ENCODE data around the gene RABGAP1L.

RABGAP1L gene

DNA sequence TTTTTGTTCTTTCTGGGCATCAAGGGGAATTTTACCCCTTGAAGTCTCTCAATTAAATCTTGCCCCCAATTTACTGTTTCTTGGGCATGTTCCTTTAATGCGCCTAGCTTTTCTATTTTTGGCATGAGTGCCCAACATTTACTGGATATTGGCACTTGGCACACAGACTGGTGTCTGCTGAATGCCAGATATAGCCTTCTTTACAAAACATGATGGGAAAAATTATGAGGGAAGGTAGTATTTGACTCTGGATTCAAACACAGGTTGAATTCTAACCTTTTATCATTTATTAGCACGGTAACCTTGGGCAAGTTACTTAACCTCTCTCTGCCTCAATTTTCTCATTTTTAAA is 200.1 kb downstream of the RABGAP1L start:
- H3K4me3 ChIP-seq (ENCODE audit: low read depth, low read length) = no peak overlapping the region
- TF ChIP-seq, protein P1, sequence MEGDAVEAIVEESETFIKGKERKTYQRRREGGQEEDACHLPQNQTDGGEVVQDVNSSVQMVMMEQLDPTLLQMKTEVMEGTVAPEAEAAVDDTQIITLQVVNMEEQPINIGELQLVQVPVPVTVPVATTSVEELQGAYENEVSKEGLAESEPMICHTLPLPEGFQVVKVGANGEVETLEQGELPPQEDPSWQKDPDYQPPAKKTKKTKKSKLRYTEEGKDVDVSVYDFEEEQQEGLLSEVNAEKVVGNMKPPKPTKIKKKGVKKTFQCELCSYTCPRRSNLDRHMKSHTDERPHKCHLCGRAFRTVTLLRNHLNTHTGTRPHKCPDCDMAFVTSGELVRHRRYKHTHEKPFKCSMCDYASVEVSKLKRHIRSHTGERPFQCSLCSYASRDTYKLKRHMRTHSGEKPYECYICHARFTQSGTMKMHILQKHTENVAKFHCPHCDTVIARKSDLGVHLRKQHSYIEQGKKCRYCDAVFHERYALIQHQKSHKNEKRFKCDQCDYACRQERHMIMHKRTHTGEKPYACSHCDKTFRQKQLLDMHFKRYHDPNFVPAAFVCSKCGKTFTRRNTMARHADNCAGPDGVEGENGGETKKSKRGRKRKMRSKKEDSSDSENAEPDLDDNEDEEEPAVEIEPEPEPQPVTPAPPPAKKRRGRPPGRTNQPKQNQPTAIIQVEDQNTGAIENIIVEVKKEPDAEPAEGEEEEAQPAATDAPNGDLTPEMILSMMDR (IDR thresholded peaks at IDR 0.05; ENCODE audit: low read depth, low read length) = no peak

DNA sequence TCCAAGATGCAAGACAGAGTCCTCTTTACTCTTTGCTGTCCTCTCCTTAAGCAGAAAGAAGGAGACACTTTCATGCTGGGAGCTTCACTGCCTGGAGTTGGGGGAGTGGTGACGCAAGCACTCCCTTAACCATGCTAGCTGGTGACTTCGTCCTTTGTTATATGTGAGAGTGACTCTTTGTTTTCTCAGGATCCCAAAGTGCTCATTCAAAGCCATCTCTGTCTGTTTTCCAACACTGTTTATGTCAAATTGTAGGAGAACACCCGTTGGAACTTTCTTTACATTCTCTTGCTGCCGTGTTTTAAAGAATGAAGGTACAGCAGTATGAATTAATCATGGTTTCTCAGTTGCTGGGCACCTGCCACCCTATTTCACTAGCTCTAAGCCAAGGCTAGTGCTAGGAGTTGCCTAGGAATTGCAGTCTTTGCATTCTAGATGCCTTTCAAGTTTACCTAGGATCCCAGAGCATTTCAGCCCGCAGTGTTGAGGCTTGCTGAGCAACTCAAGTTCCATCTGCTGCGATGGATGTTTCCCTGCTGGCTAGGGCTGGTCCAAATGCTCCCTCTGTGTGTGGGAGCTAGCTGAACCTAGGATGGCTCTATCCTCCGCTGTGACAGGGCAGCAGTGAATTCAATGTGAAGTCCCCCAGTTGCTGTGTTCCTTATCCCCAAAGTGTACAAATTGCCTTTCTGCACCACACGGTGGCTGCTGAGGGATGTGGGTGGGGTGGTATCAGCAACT is 205.8 kb downstream of the RABGAP1L start:
- TF ChIP-seq, protein P1 (IDR thresholded peaks at IDR 0.05; ENCODE audit: low read depth, low read length) = no peak
- H3K4me3 ChIP-seq (ENCODE audit: low read depth, low read length) = no peak overlapping the region

DNA sequence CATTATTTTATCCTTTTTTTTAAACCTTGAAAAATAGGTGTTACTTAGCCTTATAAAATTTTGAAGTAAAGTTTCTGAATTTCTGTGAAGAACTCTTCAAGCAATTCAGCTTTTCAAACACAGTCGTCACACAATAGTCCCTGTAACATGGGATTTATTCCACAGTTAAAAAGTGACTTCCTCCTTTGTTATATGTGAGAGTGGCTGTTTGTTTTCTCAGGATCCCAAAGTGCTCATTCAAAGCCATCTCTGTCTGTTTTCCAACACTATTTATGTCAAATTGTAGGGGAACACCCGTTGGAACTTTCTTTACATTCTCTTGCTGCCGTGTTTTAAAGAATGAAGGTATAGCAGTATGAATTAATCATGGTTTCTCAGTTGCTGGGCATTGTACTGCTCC is 207.6 kb downstream of the RABGAP1L start:
- H3K4me3 ChIP-seq (ENCODE audit: low read depth, low read length) = no peak overlapping the region
- TF ChIP-seq, protein P1 (IDR thresholded peaks at IDR 0.05; ENCODE audit: low read depth, low read length) = no peak

DNA sequence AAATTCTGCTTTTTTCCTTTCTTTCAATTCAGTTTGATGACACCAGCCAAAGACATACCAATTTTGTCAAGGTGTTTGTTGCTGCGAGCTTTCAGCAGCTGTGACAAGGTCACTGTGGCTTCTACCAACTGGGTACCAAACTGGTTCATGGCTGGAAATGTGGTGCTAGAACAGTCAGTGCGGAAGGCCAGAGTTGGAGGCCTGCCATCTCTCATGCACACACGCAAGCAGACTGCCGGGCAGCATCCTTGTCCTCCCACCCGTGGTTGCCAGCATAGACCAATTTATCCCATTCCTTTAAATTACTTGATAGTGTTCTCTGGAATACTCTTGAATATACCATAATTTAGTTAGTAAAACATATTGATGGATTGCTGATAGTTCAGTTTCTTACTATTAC is 208.6 kb downstream of the RABGAP1L start:
- TF ChIP-seq, protein P1 (IDR thresholded peaks at IDR 0.05; ENCODE audit: low read depth, low read length) = no peak
- H3K4me3 ChIP-seq (ENCODE audit: low read depth, low read length) = no peak overlapping the region

DNA sequence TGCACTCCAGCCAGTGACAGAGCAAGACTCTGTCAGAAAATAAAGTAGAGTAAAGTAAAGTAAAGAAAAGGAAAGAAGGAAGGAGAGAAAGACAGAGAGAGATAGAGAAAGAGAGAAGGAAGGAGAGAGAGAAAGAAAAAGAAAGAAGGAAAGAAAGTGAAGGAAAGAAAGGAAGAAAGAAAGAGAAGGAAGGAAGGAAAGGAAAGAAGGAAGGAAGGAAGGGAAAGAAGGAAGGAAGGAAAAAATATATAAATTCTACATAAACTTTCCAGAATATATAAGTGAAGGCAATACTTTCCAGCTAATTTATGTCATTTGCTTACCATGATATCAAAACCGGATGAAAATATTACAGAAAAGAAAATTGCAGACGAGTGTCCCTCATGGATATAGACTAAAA is 216.7 kb downstream of the RABGAP1L start:
- TF ChIP-seq, protein P1 (IDR thresholded peaks at IDR 0.05; ENCODE audit: low read depth, low read length) = no peak
- H3K4me3 ChIP-seq (ENCODE audit: low read depth, low read length) = no peak overlapping the region

DNA sequence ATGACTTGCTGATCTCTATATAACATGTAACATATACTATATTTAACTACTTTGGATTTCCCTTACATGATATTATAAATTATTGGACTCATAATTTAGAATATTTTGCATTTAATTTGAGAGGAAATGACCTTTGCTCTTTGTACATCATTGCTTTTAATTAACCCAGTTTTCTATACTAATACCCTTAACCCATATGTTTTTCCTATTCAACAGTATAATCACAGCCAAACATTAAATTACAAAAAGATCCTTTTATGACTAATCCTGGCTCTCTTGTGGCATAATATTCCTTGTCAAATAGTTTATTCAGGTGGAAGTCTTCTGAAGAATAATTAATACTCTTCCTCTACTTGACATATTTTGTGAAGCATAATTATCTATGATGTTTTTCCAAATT is 232.4 kb downstream of the RABGAP1L start:
- TF ChIP-seq, protein P1 (IDR thresholded peaks at IDR 0.05; ENCODE audit: low read depth, low read length) = no peak
- no peak overlapping the region for H3K4me3 ChIP-seq (ENCODE audit: low read depth, low read length)

DNA sequence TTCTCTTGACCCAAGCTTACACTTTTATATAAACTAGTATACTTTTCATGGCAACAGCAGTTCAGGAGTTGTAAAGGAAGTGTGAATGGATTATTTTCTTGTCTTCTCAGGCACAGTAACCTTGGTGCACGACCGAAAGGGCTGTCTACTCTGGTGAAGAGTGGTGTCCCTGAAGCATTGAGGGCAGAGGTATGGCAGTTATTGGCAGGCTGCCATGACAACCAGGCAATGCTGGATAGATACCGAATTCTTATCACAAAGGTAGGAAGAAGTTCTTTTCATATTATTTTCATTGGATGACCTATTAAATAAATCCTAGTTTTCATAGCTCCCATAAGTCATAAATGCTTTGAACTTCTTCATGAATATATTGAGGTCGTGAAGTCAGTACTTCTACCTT is 234.6 kb downstream of the RABGAP1L start:
- TF ChIP-seq, protein P1 (IDR thresholded peaks at IDR 0.05; ENCODE audit: low read depth, low read length) = no peak
- H3K4me3 ChIP-seq (ENCODE audit: low read depth, low read length) = no peak overlapping the region

Measured in WI38 (cell line).